ENCODE data around the gene RGS9.

The RGS9 gene

GRCh38 chr17:65193305-65193704 lies 56.1 kb downstream of the RGS9 start:
- no peak for DNase-seq (ENCODE audit: low read depth in 1 of 2, low spot score in 1 of 2)
- no peak overlapping the region for H3K4me3 ChIP-seq (replicated peaks; ENCODE audit: insufficient read depth, low read length)
- H3K27me3 ChIP-seq (ENCODE audit: insufficient read depth, poor library complexity, severe bottlenecking), result no peaks in the 10 kb centered on the region
- TF ChIP-seq GABPA (IDR thresholded peaks at IDR 0.05; ENCODE audit: low read depth) (no peak), SPI1 (IDR thresholded peaks at IDR 0.05; ENCODE audit: borderline replicate concordance, low read depth) (no peak), REST (IDR thresholded peaks at IDR 0.05; ENCODE audit: insufficient replicate concordance, low read depth) (no peak), CTCF (IDR thresholded peaks at IDR 0.05; ENCODE audit: insufficient read depth, low read length) (no peak), POLR2AphosphoS5 (IDR thresholded peaks at IDR 0.05; ENCODE audit: low read depth) (no peak)
- no peak overlapping the region for H3K27ac ChIP-seq (replicated peaks)

GRCh38 chr17:65193716-65194293 lies 56.6 kb downstream of the RGS9 start:
- DNase-seq (ENCODE audit: low read depth in 1 of 2, low spot score in 1 of 2), result no peak
- Histone ChIP-seq H3K27ac (replicated peaks) (no peak overlapping the region), H3K4me3 (replicated peaks; ENCODE audit: insufficient read depth, low read length) (no peak overlapping the region), H3K27me3 (ENCODE audit: insufficient read depth, poor library complexity, severe bottlenecking) (no peaks in the 10 kb centered on the region)
- TF ChIP-seq SPI1 (IDR thresholded peaks at IDR 0.05; ENCODE audit: borderline replicate concordance, low read depth), result no peak
- no peak for TF ChIP-seq POLR2AphosphoS5 (IDR thresholded peaks at IDR 0.05; ENCODE audit: low read depth)
- TF ChIP-seq REST (IDR thresholded peaks at IDR 0.05; ENCODE audit: insufficient replicate concordance, low read depth), result no peak
- no peak for TF ChIP-seq CTCF (IDR thresholded peaks at IDR 0.05; ENCODE audit: insufficient read depth, low read length)
- TF ChIP-seq GABPA (IDR thresholded peaks at IDR 0.05; ENCODE audit: low read depth), result no peak

GRCh38 chr17:65194670-65195334 lies 57.6 kb downstream of the RGS9 start:
- no peak for DNase-seq (ENCODE audit: low read depth in 1 of 2, low spot score in 1 of 2)
- no peaks in the 10 kb centered on the region for H3K27me3 ChIP-seq (ENCODE audit: insufficient read depth, poor library complexity, severe bottlenecking)
- no peak overlapping the region for H3K27ac ChIP-seq (replicated peaks)
- no peak overlapping the region for H3K4me3 ChIP-seq (replicated peaks; ENCODE audit: insufficient read depth, low read length)
- no peak for TF ChIP-seq POLR2AphosphoS5 (IDR thresholded peaks at IDR 0.05; ENCODE audit: low read depth)
- no peak for TF ChIP-seq SPI1 (IDR thresholded peaks at IDR 0.05; ENCODE audit: borderline replicate concordance, low read depth)
- no peak for TF ChIP-seq REST (IDR thresholded peaks at IDR 0.05; ENCODE audit: insufficient replicate concordance, low read depth)
- TF ChIP-seq CTCF (IDR thresholded peaks at IDR 0.05; ENCODE audit: insufficient read depth, low read length), result no peak
- no peak for TF ChIP-seq GABPA (IDR thresholded peaks at IDR 0.05; ENCODE audit: low read depth)

Data from HL-60 (cell line).